ENCODE results near the gene CFAP61. TPM values are rescaled to one million over a fixed set of nuclear protein-coding genes. Genes with fewer than 3 reads are reported as not detected.

CFAP61 gene
- total and polyA plus RNA-seq, 9 of the 15 experiments (the other 6 are each of a cell fraction or from before 2014, with no cell fraction given) = 0.11 TPM; not detected in 8

GRCh38 chr20:20052074-20052970, at the start of gene CFAP61, which contains the start of gene CRNKL1 (continued):
- no peak for TF ChIP-seq ZNF212 (CRISPR knock-in tag; IDR thresholded peaks at IDR 0.05)
- no peak for TF ChIP-seq ASH1L (IDR thresholded peaks at IDR 0.05; ENCODE audit: borderline replicate concordance, low read depth, partially characterized antibody)
- TF ChIP-seq MLX (CRISPR knock-in tag; conservative IDR thresholded peaks at IDR 0.05) = no peak
- no peak for TF ChIP-seq TCF7L2 (IDR thresholded peaks at IDR 0.05; ENCODE audit: low read depth, low read length)
- TF ChIP-seq NFE2 (IDR thresholded peaks at IDR 0.05; ENCODE audit: low read depth) = no peak
- no peak for TF ChIP-seq EP300 (IDR thresholded peaks at IDR 0.05; ENCODE audit: low read length)
- no peak for TF ChIP-seq TBP (optimal IDR thresholded peaks at IDR 0.05; ENCODE audit: low read depth, low read length)
- TF ChIP-seq MYNN (IDR thresholded peaks at IDR 0.05) = no peak
- TF ChIP-seq MYNN (CRISPR knock-in tag; IDR thresholded peaks at IDR 0.05) = no peak
- TF ChIP-seq NCOA2 (IDR thresholded peaks at IDR 0.05; ENCODE audit: partially characterized antibody in 2 of 2) = no peak
- TF ChIP-seq ARID1B (IDR thresholded peaks at IDR 0.05) = no peak
- no peak for TF ChIP-seq ETV6 (IDR thresholded peaks at IDR 0.05; ENCODE audit: borderline replicate concordance in 1 of 2, low read depth in 2 of 2, low read length in 1 of 2)
- TF ChIP-seq ETV6 (CRISPR knock-in tag; IDR thresholded peaks at IDR 0.05; ENCODE audit: borderline replicate concordance) = no peak
- no peak for TF ChIP-seq STAT5B (CRISPR knock-in tag; IDR thresholded peaks at IDR 0.05)
- no peak for TF ChIP-seq HMG20A (CRISPR knock-in tag; conservative IDR thresholded peaks at IDR 0.05)
- TF ChIP-seq GABPB1 (CRISPR knock-in tag; IDR thresholded peaks at IDR 0.05) = peak; percentile 92
- TF ChIP-seq PBX2 (CRISPR knock-in tag; IDR thresholded peaks at IDR 0.05; ENCODE audit: low read depth) = no peak
- no peak for TF ChIP-seq PBX2 (tag; conservative IDR thresholded peaks at IDR 0.05; ENCODE audit: low read depth)
- TF ChIP-seq RBM39 (optimal IDR thresholded peaks at IDR 0.05; ENCODE audit: low read depth, low read length) = no peak
- no peak for TF ChIP-seq MCM3 (IDR thresholded peaks at IDR 0.05)
- peak; percentile 75 for TF ChIP-seq POLR2A (conservative IDR thresholded peaks at IDR 0.05)
- no peak for TF ChIP-seq MTA1 (IDR thresholded peaks at IDR 0.05; ENCODE audit: borderline replicate concordance)
- TF ChIP-seq, protein P1, sequence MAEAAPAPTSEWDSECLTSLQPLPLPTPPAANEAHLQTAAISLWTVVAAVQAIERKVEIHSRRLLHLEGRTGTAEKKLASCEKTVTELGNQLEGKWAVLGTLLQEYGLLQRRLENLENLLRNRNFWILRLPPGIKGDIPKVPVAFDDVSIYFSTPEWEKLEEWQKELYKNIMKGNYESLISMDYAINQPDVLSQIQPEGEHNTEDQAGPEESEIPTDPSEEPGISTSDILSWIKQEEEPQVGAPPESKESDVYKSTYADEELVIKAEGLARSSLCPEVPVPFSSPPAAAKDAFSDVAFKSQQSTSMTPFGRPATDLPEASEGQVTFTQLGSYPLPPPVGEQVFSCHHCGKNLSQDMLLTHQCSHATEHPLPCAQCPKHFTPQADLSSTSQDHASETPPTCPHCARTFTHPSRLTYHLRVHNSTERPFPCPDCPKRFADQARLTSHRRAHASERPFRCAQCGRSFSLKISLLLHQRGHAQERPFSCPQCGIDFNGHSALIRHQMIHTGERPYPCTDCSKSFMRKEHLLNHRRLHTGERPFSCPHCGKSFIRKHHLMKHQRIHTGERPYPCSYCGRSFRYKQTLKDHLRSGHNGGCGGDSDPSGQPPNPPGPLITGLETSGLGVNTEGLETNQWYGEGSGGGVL (CRISPR knock-in tag; IDR thresholded peaks at IDR 0.05) = no peak
- TF ChIP-seq, protein P2, sequence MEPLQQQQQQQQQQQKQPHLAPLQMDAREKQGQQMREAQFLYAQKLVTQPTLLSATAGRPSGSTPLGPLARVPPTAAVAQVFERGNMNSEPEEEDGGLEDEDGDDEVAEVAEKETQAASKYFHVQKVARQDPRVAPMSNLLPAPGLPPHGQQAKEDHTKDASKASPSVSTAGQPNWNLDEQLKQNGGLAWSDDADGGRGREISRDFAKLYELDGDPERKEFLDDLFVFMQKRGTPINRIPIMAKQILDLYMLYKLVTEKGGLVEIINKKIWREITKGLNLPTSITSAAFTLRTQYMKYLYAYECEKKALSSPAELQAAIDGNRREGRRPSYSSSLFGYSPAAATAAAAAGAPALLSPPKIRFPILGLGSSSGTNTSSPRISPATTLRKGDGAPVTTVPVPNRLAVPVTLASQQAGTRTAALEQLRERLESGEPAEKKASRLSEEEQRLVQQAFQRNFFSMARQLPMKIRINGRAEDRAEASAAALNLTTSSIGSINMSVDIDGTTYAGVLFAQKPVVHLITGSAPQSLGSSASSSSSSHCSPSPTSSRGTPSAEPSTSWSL (CRISPR knock-in tag; IDR thresholded peaks at IDR 0.05; ENCODE audit: borderline replicate concordance) = no peak
